Heart left ventricle (tissue), 13 donors: ENCODE measurements around the gene AFAP1.

Source experiments
- CTCF ChIP-seq, 12 donors: fragments of 200-600 bp; sonication (generic) in 4 of 12; IDR thresholded peaks; one replicate each; pipeline versions ENCODE4 v1.5.0 to v1.8.0; 2018 to 2022; ENCODE audit warnings: antibody characterized with exemption in 12 of 12, mild to moderate bottlenecking in 5 of 12
- POLR2A ChIP-seq, 2 donors: fragments of 450-650 bp; IDR thresholded peaks; one replicate each; pipeline ENCODE4 v1.6.1; 2017; ENCODE audit warnings: antibody characterized with exemption in 2 of 2, mild to moderate bottlenecking in 2 of 2, moderate library complexity in 2 of 2
- donor health status: ischemic (EF 13 %, LVEDD 7.1; RV severe dilation, severe dysfunction).
- donor health status: DM: no; HTN: yes; CAD: no.
- donor health status: DM: no; HTN: no; CAD: no.
- donor health status: ischemic (EF 25% LVEDD 6.9; RV normal size, moderate dysfunction).
- donor health status: ischemic (EF 25% LVEDD 5.7; RV mildly dilated, moderate dysfunction).
- donor health status: ischemic (EF 35%, LVEDD 5.7; RV mildly dilated, moderate dysfunction).
- donor health status: nonischemic (EF 11% LVEDD 7.7; RV severe dilation, severe dysfunction).
- donor health status: DM: yes; HTN: yes; CAD: no.
- donor health status: PGD.
- donor health status: ischemic (EF 29% LVEDD 5.4; RV normal size, mild dysfunction).
- donor health status: nonischemic (EF 23%, LVEDD 6.1; RV moderate dilation, normal function).

GRCh38 chr4:7963691-7964090 lies 24.0 kb upstream of the AFAP1 start:
- TF ChIP-seq POLR2A (IDR thresholded peaks at IDR 0.05) (no peak), CTCF (IDR thresholded peaks at IDR 0.05) (no peak)
